HepG2 (cell line): ENCODE data around the gene AMHR2. TPM values are rescaled to one million over a fixed set of nuclear protein-coding genes. Genes with fewer than 3 reads are reported as not detected.

ENCODE experiments used
- BRD4 ChIP-seq: sonication (generic); formaldehyde crosslinking; IDR thresholded peaks from 2 replicates; pipeline ENCODE4 v1.4.0; 2020; ENCODE audit warnings: missing genetic modification reagents
- ETV6 ChIP-seq: sonication (generic); formaldehyde crosslinking; conservative IDR thresholded peaks from 2 replicates; pipeline ENCODE4 v1.4.0; 2020; ENCODE audit warnings: missing genetic modification reagents
- KLF6 ChIP-seq: IDR thresholded peaks from 2 replicates; pipeline ENCODE4 v1.8.0; 2016; ENCODE audit warnings: missing biosample characterization, missing genetic modification reagents
- NR1H2 ChIP-seq: sonication (generic); formaldehyde crosslinking; IDR thresholded peaks from 2 replicates; pipeline ENCODE4 v1.8.1; 2022; ENCODE audit warnings: low read depth, missing genetic modification reagents, borderline replicate concordance
- RFXAP ChIP-seq: sonication (generic); formaldehyde crosslinking; IDR thresholded peaks from 2 replicates; pipeline ENCODE4 v1.4.0; 2020; ENCODE audit warnings: missing genetic modification reagents, borderline replicate concordance
- ZNF674 ChIP-seq: sonication (generic); formaldehyde crosslinking; IDR thresholded peaks from 2 replicates; pipeline ENCODE4 v1.5.0; 2020; ENCODE audit warnings: low read depth, mild to moderate bottlenecking, missing genetic modification reagents
- ZNF792 ChIP-seq: IDR thresholded peaks from 2 replicates; pipeline ENCODE4 v1.6.1; 2016
- polyA plus RNA-seq, 8 experiments: library from polyadenylated mRNA; depleted of rRNA in 3 of 8; stranded (reverse) in 7 of 8; unstranded in 1 of 8; fragments of >200 nt; fragmentation: Illumina TruSeq in 4 of 8; extraction: Trizol in 4 of 8; gene quantifications; 2 replicates each; pipeline versions ENCODE4 v1.2.1 to v1.2.3, GENCODE V29; 2011 to 2016; ENCODE audit warnings: low read depth in 4 of 8, missing spikeins in 1 of 8, mixed read lengths in 1 of 8; ENCODE audit not compliant: insufficient read depth in 1 of 8
- total RNA-seq, 5 experiments: library from RNA; depleted of rRNA; stranded (reverse); fragments of >200 nt; fragmentation: Illumina TruSeq; extraction: Trizol; gene quantifications; 2 replicates each; pipeline ENCODE4 v1.2.3, GENCODE V29; 2016; ENCODE audit warnings: low read depth in 1 of 5
- TF ChIP-seq, protein P1 (sequence below): sonication (generic); formaldehyde crosslinking; IDR thresholded peaks from 2 replicates; pipeline ENCODE4 v1.8.0; 2022; ENCODE audit warnings: missing genetic modification reagents, low read depth, mild to moderate bottlenecking, borderline replicate concordance
- TF ChIP-seq, protein P2 (sequence below): sonication (generic); formaldehyde crosslinking; IDR thresholded peaks from 2 replicates; pipeline ENCODE4 v1.4.0; 2020; ENCODE audit warnings: missing genetic modification reagents
- TF ChIP-seq, protein P3 (sequence below): sonication (generic); formaldehyde crosslinking; IDR thresholded peaks from 2 replicates; pipeline ENCODE4 v1.5.1; 2020; ENCODE audit warnings: missing genetic modification reagents, mild to moderate bottlenecking, borderline replicate concordance
- TF ChIP-seq, protein P4 (sequence below): sonication (generic); formaldehyde crosslinking; IDR thresholded peaks from 2 replicates; pipeline ENCODE4 v1.4.0; 2020; ENCODE audit warnings: mild to moderate bottlenecking, missing genetic modification reagents

The AMHR2 gene
- total and polyA plus RNA-seq, 2 of the 13 experiments (the other 11 are each of a cell fraction or from before 2014, with no cell fraction given) = 0.24 to 0.58 TPM

DNA sequence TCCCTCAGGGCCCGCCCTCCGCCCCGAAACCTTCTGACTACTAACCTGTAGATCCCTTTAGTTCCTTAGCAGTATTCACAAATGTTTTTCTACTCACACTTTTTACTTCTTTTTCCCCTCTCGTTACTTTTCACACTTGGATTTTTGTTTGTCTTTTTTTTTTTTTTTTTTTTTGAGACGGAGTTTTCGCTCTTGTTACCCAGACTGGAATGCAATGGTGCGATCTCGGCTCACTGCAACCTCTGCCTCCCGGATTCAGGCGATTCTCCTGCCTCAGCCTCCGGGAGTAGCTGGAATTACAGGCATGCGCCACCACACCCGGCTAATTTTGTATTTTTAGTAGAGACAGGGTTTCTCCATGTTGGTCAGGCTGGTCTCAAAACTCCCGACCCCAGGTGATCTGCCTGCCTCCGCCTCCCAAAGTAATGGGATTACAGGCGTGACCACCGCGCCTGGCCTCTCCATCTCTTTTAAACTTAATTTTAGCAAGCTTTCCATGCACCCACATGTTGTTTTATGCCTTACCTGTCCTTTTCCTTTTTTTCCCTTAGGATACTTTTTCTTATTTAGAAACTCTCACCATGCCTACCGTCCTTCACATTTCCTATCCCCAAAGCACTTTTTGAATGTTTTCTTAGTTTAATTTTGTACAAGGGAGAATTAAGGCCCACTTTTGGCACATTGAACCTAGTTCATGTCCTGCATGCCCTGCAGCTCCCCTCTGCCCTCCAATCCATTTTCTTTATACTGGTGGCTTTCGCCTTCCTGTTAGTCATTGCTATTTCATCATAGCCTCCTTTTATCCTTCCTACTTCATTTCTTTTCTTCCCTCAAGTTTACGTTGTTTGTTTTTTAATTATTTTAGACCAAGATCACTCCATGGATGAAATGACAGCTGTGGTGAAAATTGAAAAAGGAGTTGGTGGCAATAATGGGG is 42.6 kb upstream of the AMHR2 start (continued):
- TF ChIP-seq, protein P1, sequence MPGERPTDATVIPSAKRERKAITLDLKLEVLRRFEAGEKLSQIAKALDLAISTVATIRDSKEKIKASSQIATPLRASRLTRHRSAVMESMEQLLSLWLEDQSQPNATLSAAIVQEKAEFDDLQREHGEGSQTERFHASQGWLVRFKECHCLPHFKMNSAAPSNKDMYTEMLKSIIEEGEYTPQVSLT (CRISPR knock-in tag) = no peak
- TF ChIP-seq ZNF792 (CRISPR knock-in tag) = no peak
- TF ChIP-seq BRD4 (CRISPR knock-in tag) = no peak
- TF ChIP-seq ZNF674 (CRISPR knock-in tag) = no peak
- TF ChIP-seq, protein P2, sequence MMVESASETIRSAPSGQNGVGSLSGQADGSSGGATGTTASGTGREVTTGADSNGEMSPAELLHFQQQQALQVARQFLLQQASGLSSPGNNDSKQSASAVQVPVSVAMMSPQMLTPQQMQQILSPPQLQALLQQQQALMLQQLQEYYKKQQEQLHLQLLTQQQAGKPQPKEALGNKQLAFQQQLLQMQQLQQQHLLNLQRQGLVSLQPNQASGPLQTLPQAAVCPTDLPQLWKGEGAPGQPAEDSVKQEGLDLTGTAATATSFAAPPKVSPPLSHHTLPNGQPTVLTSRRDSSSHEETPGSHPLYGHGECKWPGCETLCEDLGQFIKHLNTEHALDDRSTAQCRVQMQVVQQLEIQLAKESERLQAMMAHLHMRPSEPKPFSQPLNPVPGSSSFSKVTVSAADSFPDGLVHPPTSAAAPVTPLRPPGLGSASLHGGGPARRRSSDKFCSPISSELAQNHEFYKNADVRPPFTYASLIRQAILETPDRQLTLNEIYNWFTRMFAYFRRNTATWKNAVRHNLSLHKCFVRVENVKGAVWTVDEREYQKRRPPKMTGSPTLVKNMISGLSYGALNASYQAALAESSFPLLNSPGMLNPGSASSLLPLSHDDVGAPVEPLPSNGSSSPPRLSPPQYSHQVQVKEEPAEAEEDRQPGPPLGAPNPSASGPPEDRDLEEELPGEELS (CRISPR knock-in tag) = no peak
- TF ChIP-seq, protein P3, sequence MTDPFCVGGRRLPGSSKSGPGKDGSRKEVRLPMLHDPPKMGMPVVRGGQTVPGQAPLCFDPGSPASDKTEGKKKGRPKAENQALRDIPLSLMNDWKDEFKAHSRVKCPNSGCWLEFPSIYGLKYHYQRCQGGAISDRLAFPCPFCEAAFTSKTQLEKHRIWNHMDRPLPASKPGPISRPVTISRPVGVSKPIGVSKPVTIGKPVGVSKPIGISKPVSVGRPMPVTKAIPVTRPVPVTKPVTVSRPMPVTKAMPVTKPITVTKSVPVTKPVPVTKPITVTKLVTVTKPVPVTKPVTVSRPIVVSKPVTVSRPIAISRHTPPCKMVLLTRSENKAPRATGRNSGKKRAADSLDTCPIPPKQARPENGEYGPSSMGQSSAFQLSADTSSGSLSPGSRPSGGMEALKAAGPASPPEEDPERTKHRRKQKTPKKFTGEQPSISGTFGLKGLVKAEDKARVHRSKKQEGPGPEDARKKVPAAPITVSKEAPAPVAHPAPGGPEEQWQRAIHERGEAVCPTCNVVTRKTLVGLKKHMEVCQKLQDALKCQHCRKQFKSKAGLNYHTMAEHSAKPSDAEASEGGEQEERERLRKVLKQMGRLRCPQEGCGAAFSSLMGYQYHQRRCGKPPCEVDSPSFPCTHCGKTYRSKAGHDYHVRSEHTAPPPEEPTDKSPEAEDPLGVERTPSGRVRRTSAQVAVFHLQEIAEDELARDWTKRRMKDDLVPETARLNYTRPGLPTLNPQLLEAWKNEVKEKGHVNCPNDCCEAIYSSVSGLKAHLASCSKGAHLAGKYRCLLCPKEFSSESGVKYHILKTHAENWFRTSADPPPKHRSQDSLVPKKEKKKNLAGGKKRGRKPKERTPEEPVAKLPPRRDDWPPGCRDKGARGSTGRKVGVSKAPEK (CRISPR knock-in tag) = no peak
- no peak for TF ChIP-seq ETV6 (CRISPR knock-in tag)
- TF ChIP-seq KLF6 (CRISPR knock-in tag) = no peak
- TF ChIP-seq, protein P4, sequence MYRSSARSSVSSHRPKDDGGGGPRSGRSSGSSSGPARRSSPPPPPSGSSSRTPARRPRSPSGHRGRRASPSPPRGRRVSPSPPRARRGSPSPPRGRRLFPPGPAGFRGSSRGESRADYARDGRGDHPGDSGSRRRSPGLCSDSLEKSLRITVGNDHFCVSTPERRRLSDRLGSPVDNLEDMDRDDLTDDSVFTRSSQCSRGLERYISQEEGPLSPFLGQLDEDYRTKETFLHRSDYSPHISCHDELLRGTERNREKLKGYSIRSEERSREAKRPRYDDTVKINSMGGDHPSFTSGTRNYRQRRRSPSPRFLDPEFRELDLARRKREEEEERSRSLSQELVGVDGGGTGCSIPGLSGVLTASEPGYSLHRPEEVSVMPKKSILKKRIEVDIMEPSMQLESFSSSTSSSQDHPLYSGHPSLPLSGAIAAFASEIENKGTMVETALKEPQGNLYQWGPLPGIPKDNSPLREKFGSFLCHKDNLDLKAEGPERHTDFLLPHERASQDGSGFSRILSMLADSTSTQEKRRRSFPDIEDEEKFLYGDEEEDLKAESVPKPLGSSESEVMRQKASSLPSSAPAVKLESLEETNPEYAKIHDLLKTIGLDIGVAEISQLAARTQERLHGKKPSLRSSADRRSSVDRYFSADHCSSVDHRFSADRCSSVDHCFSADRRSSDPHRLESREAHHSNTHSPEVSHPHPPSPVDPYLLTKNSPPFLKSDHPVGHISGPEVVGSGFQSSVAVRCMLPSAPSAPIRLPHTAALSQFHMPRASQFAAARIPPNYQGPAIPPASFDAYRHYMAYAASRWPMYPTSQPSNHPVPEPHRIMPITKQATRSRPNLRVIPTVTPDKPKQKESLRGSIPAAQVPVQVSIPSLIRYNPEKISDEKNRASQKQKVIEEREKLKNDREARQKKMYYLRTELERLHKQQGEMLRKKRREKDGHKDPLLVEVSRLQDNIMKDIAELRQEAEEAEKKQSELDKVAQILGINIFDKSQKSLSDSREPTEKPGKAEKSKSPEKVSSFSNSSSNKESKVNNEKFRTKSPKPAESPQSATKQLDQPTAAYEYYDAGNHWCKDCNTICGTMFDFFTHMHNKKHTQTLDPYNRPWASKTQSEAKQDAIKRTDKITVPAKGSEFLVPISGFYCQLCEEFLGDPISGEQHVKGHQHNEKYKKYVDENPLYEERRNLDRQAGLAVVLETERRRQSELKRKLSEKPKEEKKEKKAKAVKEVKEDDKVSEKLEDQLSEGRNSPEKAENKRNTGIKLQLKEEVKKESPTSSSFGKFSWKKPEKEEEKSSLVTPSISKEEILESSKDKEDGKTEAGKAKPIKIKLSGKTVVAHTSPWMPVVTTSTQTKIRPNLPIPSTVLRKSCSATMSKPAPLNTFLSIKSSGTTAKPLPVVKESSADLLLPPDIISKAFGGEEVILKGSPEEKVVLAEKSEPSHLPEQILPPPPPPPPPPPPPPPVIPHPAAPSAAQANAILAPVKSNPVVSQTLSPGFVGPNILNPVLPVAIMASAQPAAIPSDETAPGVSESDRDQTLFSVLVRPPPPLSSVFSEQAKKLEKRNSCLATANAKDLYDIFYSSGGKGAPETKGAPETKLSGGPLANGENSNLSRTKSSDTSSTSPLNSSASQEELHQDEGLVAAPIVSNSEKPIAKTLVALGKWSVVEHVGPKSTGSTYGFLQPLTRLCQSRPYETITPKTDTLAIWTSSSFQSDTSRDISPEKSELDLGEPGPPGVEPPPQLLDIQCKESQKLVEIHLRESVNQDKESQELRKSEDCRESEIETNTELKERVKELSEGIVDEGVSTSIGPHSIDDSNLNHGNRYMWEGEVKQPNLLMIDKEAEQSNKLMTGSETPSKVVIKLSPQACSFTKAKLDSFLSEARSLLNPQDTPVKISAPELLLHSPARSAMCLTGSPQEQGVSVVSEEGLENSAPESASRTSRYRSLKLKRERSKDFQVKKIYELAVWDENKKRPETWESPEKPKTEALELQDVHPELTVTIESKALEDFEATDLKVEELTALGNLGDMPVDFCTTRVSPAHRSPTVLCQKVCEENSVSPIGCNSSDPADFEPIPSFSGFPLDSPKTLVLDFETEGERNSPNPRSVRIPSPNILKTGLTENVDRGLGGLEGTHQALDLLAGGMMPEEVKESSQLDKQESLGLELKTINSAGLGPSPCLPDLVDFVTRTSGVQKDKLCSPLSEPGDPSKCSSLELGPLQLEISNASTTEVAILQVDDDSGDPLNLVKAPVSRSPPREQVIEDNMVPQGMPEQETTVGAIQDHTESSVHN (CRISPR knock-in tag) = no peak
- no peak for TF ChIP-seq RFXAP (CRISPR knock-in tag)
- TF ChIP-seq NR1H2 (CRISPR knock-in tag) = no peak
